HepG2 (cell line): ENCODE results near the gene SPTBN4. TPM values are rescaled to one million over a fixed set of nuclear protein-coding genes. Genes with fewer than 3 reads are reported as not detected.

Experiments
- AKAP8 ChIP-seq: sonication (generic); formaldehyde crosslinking; IDR thresholded peaks from 2 replicates; pipeline ENCODE4 v1.5.1; 2020; ENCODE audit warnings: mild to moderate bottlenecking, missing genetic modification reagents
- ASH2L ChIP-seq: fragments of 300-600, 200-600 bp; sonication (generic); IDR thresholded peaks from 2 replicates; pipeline ENCODE4 v1.7.0; 2017; ENCODE audit warnings: low read depth, mild to moderate bottlenecking, moderate library complexity, mixed read lengths, low read length; ENCODE audit not compliant: insufficient read length
- GATAD2A ChIP-seq: IDR thresholded peaks from 2 replicates; pipeline ENCODE4 v1.6.1; 2016
- GTF2F1 ChIP-seq: fragments of 150-350 bp; IDR thresholded peaks from 2 replicates; pipeline ENCODE4 v1.6.1; 2014; ENCODE audit warnings: low read length
- HCFC1 ChIP-seq: fragments of 150-350 bp; IDR thresholded peaks from 2 replicates; pipeline ENCODE4 v1.6.1; 2014; ENCODE audit warnings: low read depth, low read length
- KAT2B ChIP-seq: fragments of 150-350 bp; IDR thresholded peaks from 2 replicates; pipeline ENCODE4 v1.6.1; 2014; ENCODE audit warnings: low read depth, low read length, borderline replicate concordance
- KDM1A ChIP-seq: IDR thresholded peaks from 2 replicates; pipeline ENCODE4 v1.6.1; 2016; ENCODE audit warnings: missing compliant biosample characterization
- MED13 ChIP-seq: sonication (generic); formaldehyde crosslinking; IDR thresholded peaks from 2 replicates; pipeline ENCODE4 v1.5.0; 2020; ENCODE audit warnings: missing genetic modification reagents
- MED8 ChIP-seq: sonication (generic); formaldehyde crosslinking; IDR thresholded peaks from 2 replicates; pipeline ENCODE4 v1.8.1; 2023; ENCODE audit warnings: mild to moderate bottlenecking, missing genetic modification reagents; ENCODE audit not compliant: insufficient replicate concordance
- MXI1 ChIP-seq: IDR thresholded peaks from 3 replicates; pipeline ENCODE4 v1.6.1; 2012; ENCODE audit warnings: low read depth, low read length, inconsistent platforms, borderline replicate concordance
- NBN ChIP-seq: fragments of 450-650 bp; conservative IDR thresholded peaks from 2 replicates; pipeline ENCODE4 v1.6.1; 2017
- RNF219 ChIP-seq: sonication (generic); formaldehyde crosslinking; IDR thresholded peaks from 2 replicates; pipeline ENCODE4 v1.5.0; 2020; ENCODE audit warnings: mild to moderate bottlenecking, missing genetic modification reagents
- SALL2 ChIP-seq: sonication (generic); formaldehyde crosslinking; IDR thresholded peaks from 2 replicates; pipeline ENCODE4 v1.8.1; 2023; ENCODE audit warnings: mild to moderate bottlenecking, missing genetic modification reagents, inconsistent platforms
- SETDB1 ChIP-seq: sonication (generic); formaldehyde crosslinking; IDR thresholded peaks from 2 replicates; pipeline ENCODE4 v1.5.1; 2020; ENCODE audit warnings: missing genetic modification reagents, mild to moderate bottlenecking, borderline replicate concordance
- SMAD1 ChIP-seq: sonication (generic); formaldehyde crosslinking; IDR thresholded peaks from 2 replicates; pipeline ENCODE4 v1.4.0; 2020; ENCODE audit warnings: missing genetic modification reagents, low read depth, mild to moderate bottlenecking, borderline replicate concordance
- SRY ChIP-seq: sonication (generic); formaldehyde crosslinking; IDR thresholded peaks from 2 replicates; pipeline ENCODE4 v1.8.0; 2022; ENCODE audit warnings: mild to moderate bottlenecking, missing genetic modification reagents
- STAG1 ChIP-seq: sonication (generic); formaldehyde crosslinking; IDR thresholded peaks from 2 replicates; pipeline ENCODE4 v1.4.0; 2020; ENCODE audit warnings: missing genetic modification reagents
- THAP11 ChIP-seq: IDR thresholded peaks from 2 replicates; pipeline ENCODE4 v1.6.1; 2016; ENCODE audit warnings: missing biosample characterization, missing genetic modification reagents
- THRA ChIP-seq: sonication (generic); formaldehyde crosslinking; IDR thresholded peaks from 2 replicates; pipeline ENCODE4 v1.4.0; 2020; ENCODE audit warnings: missing genetic modification reagents, borderline replicate concordance
- WIZ ChIP-seq: sonication (generic); formaldehyde crosslinking; IDR thresholded peaks from 2 replicates; pipeline ENCODE4 v1.5.1; 2020; ENCODE audit warnings: mild to moderate bottlenecking, missing genetic modification reagents
- ZKSCAN8 ChIP-seq: IDR thresholded peaks from 2 replicates; pipeline ENCODE4 v1.6.1; 2016; ENCODE audit warnings: borderline replicate concordance, missing genetic modification reagents, missing compliant biosample characterization
- ZNF253 ChIP-seq: sonication (generic); formaldehyde crosslinking; IDR thresholded peaks from 2 replicates; pipeline ENCODE4 v1.8.0; 2022; ENCODE audit warnings: mild to moderate bottlenecking, missing genetic modification reagents, borderline replicate concordance
- ZNF382 ChIP-seq: sonication (generic); formaldehyde crosslinking; IDR thresholded peaks from 2 replicates; pipeline ENCODE4 v1.5.0; 2020; ENCODE audit warnings: missing genetic modification reagents, mild to moderate bottlenecking, borderline replicate concordance
- ZNF441 ChIP-seq: sonication (generic); formaldehyde crosslinking; IDR thresholded peaks from 2 replicates; pipeline ENCODE4 v1.7.0; 2021; ENCODE audit warnings: missing genetic modification reagents, borderline replicate concordance
- ZNF563 ChIP-seq: sonication (generic); formaldehyde crosslinking; IDR thresholded peaks from 2 replicates; pipeline ENCODE4 v1.8.0; 2022; ENCODE audit warnings: mild to moderate bottlenecking, moderate library complexity, missing genetic modification reagents
- ZNF670 ChIP-seq: sonication (generic); formaldehyde crosslinking; IDR thresholded peaks from 2 replicates; pipeline ENCODE4 v1.8.0; 2022; ENCODE audit warnings: mild to moderate bottlenecking, missing genetic modification reagents, borderline replicate concordance
- ZNF773 ChIP-seq: sonication (generic); formaldehyde crosslinking; IDR thresholded peaks from 2 replicates; pipeline ENCODE4 v1.4.0; 2020; ENCODE audit warnings: missing genetic modification reagents, borderline replicate concordance
- polyA plus RNA-seq, 8 experiments: library from polyadenylated mRNA; depleted of rRNA in 3 of 8; stranded (reverse) in 7 of 8; unstranded in 1 of 8; fragments of >200 nt; fragmentation: Illumina TruSeq in 4 of 8; extraction: Trizol in 4 of 8; gene quantifications; 2 replicates each; pipeline versions ENCODE4 v1.2.1 to v1.2.3, GENCODE V29; 2011 to 2016; ENCODE audit warnings: low read depth in 4 of 8, missing spikeins in 1 of 8, mixed read lengths in 1 of 8; ENCODE audit not compliant: insufficient read depth in 1 of 8
- total RNA-seq, 5 experiments: library from RNA; depleted of rRNA; stranded (reverse); fragments of >200 nt; fragmentation: Illumina TruSeq; extraction: Trizol; gene quantifications; 2 replicates each; pipeline ENCODE4 v1.2.3, GENCODE V29; 2016; ENCODE audit warnings: low read depth in 1 of 5

The SPTBN4 gene
- total and polyA plus RNA-seq, 2 of the 13 experiments (the other 11 are each of a cell fraction or from before 2014, with no cell fraction given): 0.11 TPM

- no peak for TF ChIP-seq ASH2L
- TF ChIP-seq ZNF441 (CRISPR knock-in tag): 0 out of 2 replicates have a peak, but pooled peaks have one; percentile 28
- TF ChIP-seq THRA (CRISPR knock-in tag): peak; percentile 63; the same call in 1 of the 2 replicates
- no peak for TF ChIP-seq MED8 (CRISPR knock-in tag)
- TF ChIP-seq MED13: no peak
- TF ChIP-seq RNF219 (CRISPR knock-in tag): no peak
- no peak for TF ChIP-seq ZNF670 (CRISPR knock-in tag)
- TF ChIP-seq GATAD2A (CRISPR knock-in tag): peak; percentile 26; the same call in 1 of the 2 replicates
- no peak for TF ChIP-seq ZKSCAN8 (CRISPR knock-in tag)
- TF ChIP-seq ZNF382 (CRISPR knock-in tag): no peak
- peak; percentile 86 for TF ChIP-seq HCFC1
- no peak for TF ChIP-seq WIZ (CRISPR knock-in tag)
- peak; percentile 7; the same call in 1 of the 2 replicates for TF ChIP-seq STAG1 (CRISPR knock-in tag)
- no peak for TF ChIP-seq KAT2B
- no peak for TF ChIP-seq ZNF563 (CRISPR knock-in tag)
- TF ChIP-seq ZNF773 (CRISPR knock-in tag): 0 out of 2 replicates have a peak, but pooled peaks have one; percentile 31
- TF ChIP-seq SALL2 (CRISPR knock-in tag): peak; percentile 42; the same call in 1 of the 2 replicates
- peak; percentile 97 for TF ChIP-seq THAP11 (CRISPR knock-in tag)
- no peak for TF ChIP-seq GTF2F1
- TF ChIP-seq SRY (CRISPR knock-in tag): no peak
- no peak for TF ChIP-seq SETDB1
- TF ChIP-seq MXI1: peak; percentile 75; the same call in 1 of the 3 replicates
- no peak for TF ChIP-seq ZNF253 (CRISPR knock-in tag)
- TF ChIP-seq SMAD1: no peak; the same call in 1 of the 2 replicates
- TF ChIP-seq KDM1A (CRISPR knock-in tag): no peak
- TF ChIP-seq NBN: no peak
- TF ChIP-seq AKAP8: no peak; the same call in 1 of the 2 replicates
Measured at GRCh38 chr19:40443131-40443999, 23.4 kb upstream of the SPTBN4 start (continued).
